GM23338 (cell line): Measurements from ENCODE around the gene INPP5A. TPM values are rescaled to one million over a fixed set of nuclear protein-coding genes. Genes with fewer than 3 reads are reported as not detected.

Source experiments
- ATAC-seq: fragments of 200-7000 bp; cut with Tn5 transposase; 3 replicates; pipeline ENCODE4 v1.9.1; 2020
- DNase-seq: peaks from one replicate; pipeline ENCODE4 v3.0.0-alpha.2; 2015; ENCODE audit warnings: low spot score
- H2AFZ ChIP-seq: fragments of 200-600 bp; sonication (generic); 2 replicates; pipeline ENCODE4 v1.8.0; 2016; ENCODE audit warnings: antibody characterized with exemption, mild to moderate bottlenecking, moderate library complexity
- H3F3A ChIP-seq: fragments of 200-600 bp; sonication (generic); replicated peaks from 2 replicates; pipeline ENCODE4 v1.8.0; 2017; ENCODE audit warnings: antibody characterized with exemption, mixed run types, low read depth
- H3K27ac ChIP-seq: fragments of 200-600 bp; sonication (generic); 2 replicates; pipeline ENCODE4 v1.6.1; 2016; ENCODE audit warnings: low read depth
- H3K27me3 ChIP-seq: fragments of 200-600 bp; sonication (generic); 2 replicates; pipeline ENCODE4 v1.8.0; 2016; ENCODE audit warnings: mild to moderate bottlenecking, mixed run types, moderate library complexity; ENCODE audit not compliant: insufficient read depth
- H3K36me3 ChIP-seq: fragments of 200-600 bp; sonication (generic); 2 replicates; pipeline ENCODE4 v1.8.0; 2016; ENCODE audit warnings: mild to moderate bottlenecking; ENCODE audit not compliant: insufficient read depth
- H3K4me1 ChIP-seq: fragments of 200-600 bp; sonication (generic); 2 replicates; pipeline ENCODE4 v1.8.0; 2016; ENCODE audit warnings: mild to moderate bottlenecking, moderate library complexity; ENCODE audit not compliant: insufficient read depth
- H3K4me2 ChIP-seq: fragments of 200-600 bp; sonication (generic); 2 replicates; pipeline ENCODE4 v1.7.1; 2017; ENCODE audit warnings: mixed run types
- H3K4me3 ChIP-seq: fragments of 200-600 bp; sonication (generic); 2 replicates; pipeline ENCODE4 v1.6.1; 2016; ENCODE audit warnings: mixed run types
- H3K79me2 ChIP-seq: fragments of 200-600 bp; sonication (generic); replicated peaks from 2 replicates; pipeline ENCODE4 v1.8.0; 2017; ENCODE audit warnings: mild to moderate bottlenecking; ENCODE audit not compliant: insufficient read depth
- H3K9me2 ChIP-seq: fragments of 200-600 bp; sonication (generic); 2 replicates; pipeline ENCODE4 v1.8.0; 2017; ENCODE audit not compliant: insufficient read depth
- H4K20me1 ChIP-seq: fragments of 200-600 bp; sonication (generic); replicated peaks from 2 replicates; pipeline ENCODE4 v1.8.0; 2017; ENCODE audit warnings: mild to moderate bottlenecking; ENCODE audit not compliant: insufficient read depth
- H3K27ac Mint-ChIP-seq: 2 replicates; pipeline ENCODE4 v1.8.0; 2020; ENCODE audit warnings: inconsistent platforms, mild to moderate bottlenecking, moderate library complexity, mixed read lengths
- H3K27me3 Mint-ChIP-seq: 3 replicates; pipeline ENCODE4 v1.8.0; 2022; ENCODE audit warnings: low read depth, mild to moderate bottlenecking, moderate library complexity, mixed read lengths, inconsistent platforms; ENCODE audit not compliant: insufficient read depth, poor library complexity
- H3K36me3 Mint-ChIP-seq: 3 replicates; pipeline ENCODE4 v1.8.0; 2021; ENCODE audit warnings: low read depth, mild to moderate bottlenecking, inconsistent platforms, moderate library complexity, mixed read lengths
- H3K4me1 Mint-ChIP-seq: 3 replicates; pipeline ENCODE4 v1.8.0; 2020; ENCODE audit warnings: mild to moderate bottlenecking, inconsistent platforms, mixed read lengths
- H3K4me3 Mint-ChIP-seq: 3 replicates; pipeline ENCODE4 v1.8.0; 2021; ENCODE audit warnings: moderate library complexity, mild to moderate bottlenecking, inconsistent platforms, mixed read lengths
- H3K9me3 Mint-ChIP-seq: 3 replicates; pipeline ENCODE4 v1.8.0; 2020; ENCODE audit warnings: moderate library complexity, mild to moderate bottlenecking, inconsistent platforms, mixed read lengths
- CREB1 ChIP-seq: fragments of 250-450 bp; sonication (Bioruptor Pico); IDR thresholded peaks from 2 replicates; pipeline ENCODE4 v1.5.0; 2020; ENCODE audit warnings: low read depth, mild to moderate bottlenecking, moderate library complexity
- CTCF ChIP-seq, 2 experiments: fragments of 200-600 bp in 1 of 2; sonication (generic) in 1 of 2; conservative IDR thresholded peaks; 2 replicates each; pipeline versions ENCODE4 v1.5.1 to v1.6.1; 2016 to 2017; ENCODE audit warnings: antibody characterized with exemption in 2 of 2, low read depth in 2 of 2, mild to moderate bottlenecking in 2 of 2, moderate library complexity in 1 of 2
- ETS1 ChIP-seq: IDR thresholded peaks from 2 replicates; pipeline ENCODE4 v1.6.1; 2016; ENCODE audit warnings: antibody characterized with exemption
- EZH2 ChIP-seq: fragments of 200-600 bp; sonication (generic); IDR thresholded peaks from one replicate; pipeline ENCODE4 v1.8.0; 2017; ENCODE audit warnings: antibody characterized with exemption, mild to moderate bottlenecking, low read depth; ENCODE audit not compliant: unreplicated experiment
- EZH2phosphoT487 ChIP-seq: fragments of 200-600 bp; sonication (generic); IDR thresholded peaks from one replicate; pipeline ENCODE4 v1.8.1; 2018; ENCODE audit warnings: antibody characterized with exemption; ENCODE audit not compliant: unreplicated experiment
- JUNB ChIP-seq: IDR thresholded peaks from one replicate; pipeline ENCODE4 v1.6.1; 2016; ENCODE audit warnings: antibody characterized with exemption; ENCODE audit not compliant: unreplicated experiment
- NANOG ChIP-seq: IDR thresholded peaks from 2 replicates; pipeline ENCODE4 v1.6.1; 2016; ENCODE audit warnings: antibody characterized with exemption, borderline replicate concordance
- POLR2AphosphoS5 ChIP-seq: IDR thresholded peaks from 2 replicates; pipeline ENCODE4 v1.6.1; 2016; ENCODE audit warnings: antibody characterized with exemption, low read depth
- STAT1 ChIP-seq: IDR thresholded peaks from one replicate; pipeline ENCODE4 v1.6.1; 2016; ENCODE audit warnings: antibody characterized with exemption; ENCODE audit not compliant: unreplicated experiment
- ZNF114 ChIP-seq: fragments of 250-450 bp; sonication (Bioruptor Pico); IDR thresholded peaks from 2 replicates; pipeline ENCODE4 v1.5.0; 2020; ENCODE audit warnings: mild to moderate bottlenecking, moderate library complexity
- ZNF331 ChIP-seq: fragments of 250-450 bp; sonication (Bioruptor Pico); IDR thresholded peaks from 2 replicates; pipeline ENCODE4 v1.5.0; 2020; ENCODE audit warnings: low read depth, mild to moderate bottlenecking, moderate library complexity
- ZNF462 ChIP-seq: fragments of 250-450 bp; sonication (Bioruptor Pico); IDR thresholded peaks from 2 replicates; pipeline ENCODE4 v1.5.0; 2020; ENCODE audit warnings: mild to moderate bottlenecking, moderate library complexity
- polyA plus RNA-seq: library from polyadenylated mRNA; unstranded; fragments of >200 nt; fragmentation: Nextera tagmentation; extraction: Ambion mirVana; gene quantifications from 2 replicates; pipeline ENCODE4 v1.2.1, GENCODE V29; 2016
- total RNA-seq: library from RNA; depleted of rRNA; stranded (reverse); fragments of >200 nt; shearing (Covaris generic); gene quantifications from 2 replicates; pipeline ENCODE4 v1.2.3, GENCODE V29; 2014
- TF ChIP-seq, protein P1 (sequence below): IDR thresholded peaks from one replicate; pipeline ENCODE4 v1.6.1; 2018; ENCODE audit warnings: antibody characterized with exemption; ENCODE audit not compliant: unreplicated experiment

The INPP5A gene
- total and polyA plus RNA-seq, 2 experiments from 2014 or later: 5.9 to 40.6 TPM

DNA sequence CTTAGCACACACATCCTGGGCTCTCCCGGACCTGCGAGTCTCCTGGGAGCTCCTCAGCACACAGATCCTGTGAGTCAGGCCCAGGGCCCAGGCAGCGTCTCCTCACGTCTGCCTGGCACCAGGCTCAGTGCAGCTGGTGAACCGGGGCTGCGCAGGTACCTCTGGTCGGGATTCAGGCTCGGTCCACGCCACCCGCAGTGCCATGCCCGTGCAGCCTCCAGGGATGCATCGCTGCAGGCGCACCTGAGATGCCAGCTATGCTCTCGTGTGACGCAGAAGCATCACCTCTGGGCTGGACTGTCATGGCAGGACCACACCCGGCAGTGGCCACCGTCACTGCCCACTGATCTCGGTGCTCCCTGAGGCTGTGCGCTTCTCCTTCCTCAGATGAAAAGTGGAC is 196.3 kb downstream of the INPP5A start:
- Mint-ChIP-seq H3K27me3 (peaks cover 8% of the 10 kb centered on the region), H3K9me3 (no peaks in the 10 kb centered on the region), H3K36me3 (no peaks in the 10 kb centered on the region), H3K27ac (no peak overlapping the region), H3K4me1 (peaks cover 3% of the 10 kb centered on the region; the same call in 1 of the 3 replicates), H3K4me3 (no peak overlapping the region)
- no peaks in the 10 kb centered on the region for H3K4me1 ChIP-seq
- no peaks in the 10 kb centered on the region for H3K79me2 ChIP-seq
- H3K4me3 ChIP-seq: no peak overlapping the region
- H3K9me2 ChIP-seq: no peaks in the 10 kb centered on the region
- H3K27me3 ChIP-seq: no peaks in the 10 kb centered on the region
- no peaks in the 10 kb centered on the region for H3K36me3 ChIP-seq
- no peak overlapping the region for H3K4me2 ChIP-seq
- H3F3A ChIP-seq: no peaks in the 10 kb centered on the region
- DNase-seq (no peak), ATAC-seq (no peak)
- no peak overlapping the region for H3K27ac ChIP-seq
- TF ChIP-seq ETS1 (no peak), CREB1 (CRISPR knock-in tag) (no peak), JUNB (no peak), EZH2 (no peak), ZNF114 (CRISPR knock-in tag) (no peak), POLR2AphosphoS5 (no peak), CTCF (conservative IDR thresholded peaks at IDR 0.05; ENCODE audit: low read depth in 2 of 2) (no peak), ZNF462 (CRISPR knock-in tag) (no peak), NANOG (no peak), ZNF331 (CRISPR knock-in tag) (no peak), EZH2phosphoT487 (no peak), STAT1 (no peak)
- TF ChIP-seq, protein P1, sequence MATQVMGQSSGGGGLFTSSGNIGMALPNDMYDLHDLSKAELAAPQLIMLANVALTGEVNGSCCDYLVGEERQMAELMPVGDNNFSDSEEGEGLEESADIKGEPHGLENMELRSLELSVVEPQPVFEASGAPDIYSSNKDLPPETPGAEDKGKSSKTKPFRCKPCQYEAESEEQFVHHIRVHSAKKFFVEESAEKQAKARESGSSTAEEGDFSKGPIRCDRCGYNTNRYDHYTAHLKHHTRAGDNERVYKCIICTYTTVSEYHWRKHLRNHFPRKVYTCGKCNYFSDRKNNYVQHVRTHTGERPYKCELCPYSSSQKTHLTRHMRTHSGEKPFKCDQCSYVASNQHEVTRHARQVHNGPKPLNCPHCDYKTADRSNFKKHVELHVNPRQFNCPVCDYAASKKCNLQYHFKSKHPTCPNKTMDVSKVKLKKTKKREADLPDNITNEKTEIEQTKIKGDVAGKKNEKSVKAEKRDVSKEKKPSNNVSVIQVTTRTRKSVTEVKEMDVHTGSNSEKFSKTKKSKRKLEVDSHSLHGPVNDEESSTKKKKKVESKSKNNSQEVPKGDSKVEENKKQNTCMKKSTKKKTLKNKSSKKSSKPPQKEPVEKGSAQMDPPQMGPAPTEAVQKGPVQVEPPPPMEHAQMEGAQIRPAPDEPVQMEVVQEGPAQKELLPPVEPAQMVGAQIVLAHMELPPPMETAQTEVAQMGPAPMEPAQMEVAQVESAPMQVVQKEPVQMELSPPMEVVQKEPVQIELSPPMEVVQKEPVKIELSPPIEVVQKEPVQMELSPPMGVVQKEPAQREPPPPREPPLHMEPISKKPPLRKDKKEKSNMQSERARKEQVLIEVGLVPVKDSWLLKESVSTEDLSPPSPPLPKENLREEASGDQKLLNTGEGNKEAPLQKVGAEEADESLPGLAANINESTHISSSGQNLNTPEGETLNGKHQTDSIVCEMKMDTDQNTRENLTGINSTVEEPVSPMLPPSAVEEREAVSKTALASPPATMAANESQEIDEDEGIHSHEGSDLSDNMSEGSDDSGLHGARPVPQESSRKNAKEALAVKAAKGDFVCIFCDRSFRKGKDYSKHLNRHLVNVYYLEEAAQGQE: no peak
- H2AFZ ChIP-seq: no peak overlapping the region
- no peaks in the 10 kb centered on the region for H4K20me1 ChIP-seq
